Kidney epithelial cell (primary cell): ENCODE results near the gene GUCY1A1. TPM values are rescaled to one million over a fixed set of nuclear protein-coding genes. Genes with fewer than 3 reads are reported as not detected.
"Not testable (repeated sequence)": the region's sequence is repeated elsewhere in the genome, so short reads cannot be mapped to it uniquely, and the experiment has no call there.

Experiments
- DNase-seq: peaks from one replicate; pipeline ENCODE4 v3.0.0-alpha.2; 2010; ENCODE audit warnings: low read depth
- H3K27me3 ChIP-seq: 2 replicates; pipeline ENCODE4 v1.6.0; 2011; ENCODE audit warnings: low read length; ENCODE audit not compliant: control insufficient read depth, insufficient read depth
- H3K36me3 ChIP-seq: 2 replicates; pipeline ENCODE4 v1.5.1; 2011; ENCODE audit warnings: low read length; ENCODE audit not compliant: control insufficient read depth, insufficient read depth
- H3K4me3 ChIP-seq: 2 replicates; pipeline ENCODE4 v1.5.1; 2011; ENCODE audit warnings: low read depth, mild to moderate bottlenecking, control low read depth, low read length
- CTCF ChIP-seq: IDR thresholded peaks from 2 replicates; pipeline ENCODE4 v1.5.1; 2011; ENCODE audit warnings: mild to moderate bottlenecking, moderate library complexity, low read length, control low read depth, inconsistent platforms; ENCODE audit not compliant: insufficient read depth, poor library complexity, severe bottlenecking
- total RNA-seq: library from RNA; depleted of rRNA; stranded (reverse); fragments of >200 nt; gene quantifications from 2 replicates; pipeline ENCODE4 v1.2.3, GENCODE V29; 2015

Gene GUCY1A1
- total RNA-seq, 1 donor from 2014 or later, result 3.1 TPM

- no peak for DNase-seq
- TF ChIP-seq CTCF, result no peak
- Histone ChIP-seq H3K27me3 (no peaks in the 10 kb centered on the region), H3K36me3 (no peaks in the 10 kb centered on the region), H3K4me3 (no peak overlapping the region)
Observed at GRCh38 chr4:155639704-155640523, 26.7 kb upstream of the GUCY1A1 start.

- H3K36me3 ChIP-seq, result no peaks in the 10 kb centered on the region
Observed at GRCh38 chr4:155640751-155641150, 25.9 kb upstream of the GUCY1A1 start.

GRCh38 chr4:155643087-155643486 lies 23.6 kb upstream of the GUCY1A1 start:
- no peak for TF ChIP-seq CTCF
- no peaks in the 10 kb centered on the region for H3K27me3 ChIP-seq
- DNase-seq, result no peak
- H3K36me3 ChIP-seq, result no peaks in the 10 kb centered on the region
- H3K4me3 ChIP-seq, result no peak overlapping the region

More at GRCh38 chr4:155640751-155641150, 25.9 kb upstream of the GUCY1A1 start:
- Histone ChIP-seq H3K4me3 (no peak overlapping the region), H3K27me3 (no peaks in the 10 kb centered on the region)
- TF ChIP-seq CTCF, result no peak
- DNase-seq, result no peak

GRCh38 chr4:155646001-155646400 lies 20.6 kb upstream of the GUCY1A1 start:
- TF ChIP-seq CTCF, result no peak
- no peaks in the 10 kb centered on the region for H3K36me3 ChIP-seq
- no peaks in the 10 kb centered on the region for H3K27me3 ChIP-seq
- H3K4me3 ChIP-seq, result no peak overlapping the region
- no peak for DNase-seq

GRCh38 chr4:155650785-155651184 lies 15.9 kb upstream of the GUCY1A1 start:
- H3K4me3 ChIP-seq, H3K27me3 ChIP-seq, DNase-seq, H3K36me3 ChIP-seq: not testable (repeated sequence)

- no peaks in the 10 kb centered on the region for H3K27me3 ChIP-seq
- DNase-seq, result no peak
- H3K36me3 ChIP-seq, result no peaks in the 10 kb centered on the region
- TF ChIP-seq CTCF, result no peak
- no peak overlapping the region for H3K4me3 ChIP-seq
Observed at GRCh38 chr4:155653052-155653451, 13.6 kb upstream of the GUCY1A1 start.
